ENCODE data around the gene MEGF8. TPM values are rescaled to one million over a fixed set of nuclear protein-coding genes. Genes with fewer than 3 reads are reported as not detected.

Gene MEGF8
- total and polyA plus RNA-seq, 4 donors, result 1.2 to 13.7 (median 9.4) TPM

DNA sequence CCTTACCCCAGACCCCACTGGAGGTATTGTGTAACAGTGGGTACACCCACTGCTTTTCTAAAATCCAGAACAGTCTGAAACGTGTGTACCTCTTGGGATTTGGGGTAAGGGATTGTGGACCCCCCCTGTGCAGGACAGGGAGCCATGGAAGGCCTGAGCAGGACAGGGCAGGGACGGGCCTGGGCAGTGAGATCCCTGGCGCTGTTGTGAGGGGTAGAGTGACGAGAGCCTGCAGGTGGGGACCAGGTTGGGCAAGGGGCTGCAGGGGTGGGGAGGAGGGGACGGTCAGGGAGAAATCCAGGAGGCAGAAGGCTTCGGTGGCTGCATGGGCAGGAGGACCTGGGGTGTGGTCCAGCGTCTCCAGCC lies 36.1 kb downstream of the MEGF8 start:
- H3K4me3 ChIP-seq (ENCODE audit: low read depth in 1 of 3, low read length in 3 of 3), result no peak overlapping the region
- 96% methylated on average over 7 of the region's 7 CpGs for WGBS
- no peak for TF ChIP-seq FOXA1 (IDR thresholded peaks at IDR 0.05)
- no peak for TF ChIP-seq JUND (IDR thresholded peaks at IDR 0.05)
- TF ChIP-seq TAF1 (conservative IDR thresholded peaks at IDR 0.05), result no peak
- TF ChIP-seq, protein P1, sequence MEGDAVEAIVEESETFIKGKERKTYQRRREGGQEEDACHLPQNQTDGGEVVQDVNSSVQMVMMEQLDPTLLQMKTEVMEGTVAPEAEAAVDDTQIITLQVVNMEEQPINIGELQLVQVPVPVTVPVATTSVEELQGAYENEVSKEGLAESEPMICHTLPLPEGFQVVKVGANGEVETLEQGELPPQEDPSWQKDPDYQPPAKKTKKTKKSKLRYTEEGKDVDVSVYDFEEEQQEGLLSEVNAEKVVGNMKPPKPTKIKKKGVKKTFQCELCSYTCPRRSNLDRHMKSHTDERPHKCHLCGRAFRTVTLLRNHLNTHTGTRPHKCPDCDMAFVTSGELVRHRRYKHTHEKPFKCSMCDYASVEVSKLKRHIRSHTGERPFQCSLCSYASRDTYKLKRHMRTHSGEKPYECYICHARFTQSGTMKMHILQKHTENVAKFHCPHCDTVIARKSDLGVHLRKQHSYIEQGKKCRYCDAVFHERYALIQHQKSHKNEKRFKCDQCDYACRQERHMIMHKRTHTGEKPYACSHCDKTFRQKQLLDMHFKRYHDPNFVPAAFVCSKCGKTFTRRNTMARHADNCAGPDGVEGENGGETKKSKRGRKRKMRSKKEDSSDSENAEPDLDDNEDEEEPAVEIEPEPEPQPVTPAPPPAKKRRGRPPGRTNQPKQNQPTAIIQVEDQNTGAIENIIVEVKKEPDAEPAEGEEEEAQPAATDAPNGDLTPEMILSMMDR (IDR thresholded peaks at IDR 0.05; ENCODE audit: low read depth, low read length, missing input control), result no peak
- TF ChIP-seq, protein P2, sequence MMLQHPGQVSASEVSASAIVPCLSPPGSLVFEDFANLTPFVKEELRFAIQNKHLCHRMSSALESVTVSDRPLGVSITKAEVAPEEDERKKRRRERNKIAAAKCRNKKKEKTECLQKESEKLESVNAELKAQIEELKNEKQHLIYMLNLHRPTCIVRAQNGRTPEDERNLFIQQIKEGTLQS (IDR thresholded peaks at IDR 0.05), result no peak
- TF ChIP-seq, protein P3, sequence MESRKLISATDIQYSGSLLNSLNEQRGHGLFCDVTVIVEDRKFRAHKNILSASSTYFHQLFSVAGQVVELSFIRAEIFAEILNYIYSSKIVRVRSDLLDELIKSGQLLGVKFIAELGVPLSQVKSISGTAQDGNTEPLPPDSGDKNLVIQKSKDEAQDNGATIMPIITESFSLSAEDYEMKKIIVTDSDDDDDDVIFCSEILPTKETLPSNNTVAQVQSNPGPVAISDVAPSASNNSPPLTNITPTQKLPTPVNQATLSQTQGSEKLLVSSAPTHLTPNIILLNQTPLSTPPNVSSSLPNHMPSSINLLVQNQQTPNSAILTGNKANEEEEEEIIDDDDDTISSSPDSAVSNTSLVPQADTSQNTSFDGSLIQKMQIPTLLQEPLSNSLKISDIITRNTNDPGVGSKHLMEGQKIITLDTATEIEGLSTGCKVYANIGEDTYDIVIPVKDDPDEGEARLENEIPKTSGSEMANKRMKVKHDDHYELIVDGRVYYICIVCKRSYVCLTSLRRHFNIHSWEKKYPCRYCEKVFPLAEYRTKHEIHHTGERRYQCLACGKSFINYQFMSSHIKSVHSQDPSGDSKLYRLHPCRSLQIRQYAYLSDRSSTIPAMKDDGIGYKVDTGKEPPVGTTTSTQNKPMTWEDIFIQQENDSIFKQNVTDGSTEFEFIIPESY (IDR thresholded peaks at IDR 0.05), result no peak
- TF ChIP-seq, protein P4, sequence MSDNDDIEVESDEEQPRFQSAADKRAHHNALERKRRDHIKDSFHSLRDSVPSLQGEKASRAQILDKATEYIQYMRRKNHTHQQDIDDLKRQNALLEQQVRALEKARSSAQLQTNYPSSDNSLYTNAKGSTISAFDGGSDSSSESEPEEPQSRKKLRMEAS (IDR thresholded peaks at IDR 0.05), result no peak
- no peak for TF ChIP-seq FOXA2 (IDR thresholded peaks at IDR 0.05)
- no peak for TF ChIP-seq EGR1 (IDR thresholded peaks at IDR 0.05; ENCODE audit: low read depth in 2 of 2)
- no peak for TF ChIP-seq HNF4G (IDR thresholded peaks at IDR 0.05)
- TF ChIP-seq GABPA (IDR thresholded peaks at IDR 0.05 in 1 of 2, conservative IDR thresholded peaks at IDR 0.05 in 1 of 2), result no peak
- TF ChIP-seq, protein P5, sequence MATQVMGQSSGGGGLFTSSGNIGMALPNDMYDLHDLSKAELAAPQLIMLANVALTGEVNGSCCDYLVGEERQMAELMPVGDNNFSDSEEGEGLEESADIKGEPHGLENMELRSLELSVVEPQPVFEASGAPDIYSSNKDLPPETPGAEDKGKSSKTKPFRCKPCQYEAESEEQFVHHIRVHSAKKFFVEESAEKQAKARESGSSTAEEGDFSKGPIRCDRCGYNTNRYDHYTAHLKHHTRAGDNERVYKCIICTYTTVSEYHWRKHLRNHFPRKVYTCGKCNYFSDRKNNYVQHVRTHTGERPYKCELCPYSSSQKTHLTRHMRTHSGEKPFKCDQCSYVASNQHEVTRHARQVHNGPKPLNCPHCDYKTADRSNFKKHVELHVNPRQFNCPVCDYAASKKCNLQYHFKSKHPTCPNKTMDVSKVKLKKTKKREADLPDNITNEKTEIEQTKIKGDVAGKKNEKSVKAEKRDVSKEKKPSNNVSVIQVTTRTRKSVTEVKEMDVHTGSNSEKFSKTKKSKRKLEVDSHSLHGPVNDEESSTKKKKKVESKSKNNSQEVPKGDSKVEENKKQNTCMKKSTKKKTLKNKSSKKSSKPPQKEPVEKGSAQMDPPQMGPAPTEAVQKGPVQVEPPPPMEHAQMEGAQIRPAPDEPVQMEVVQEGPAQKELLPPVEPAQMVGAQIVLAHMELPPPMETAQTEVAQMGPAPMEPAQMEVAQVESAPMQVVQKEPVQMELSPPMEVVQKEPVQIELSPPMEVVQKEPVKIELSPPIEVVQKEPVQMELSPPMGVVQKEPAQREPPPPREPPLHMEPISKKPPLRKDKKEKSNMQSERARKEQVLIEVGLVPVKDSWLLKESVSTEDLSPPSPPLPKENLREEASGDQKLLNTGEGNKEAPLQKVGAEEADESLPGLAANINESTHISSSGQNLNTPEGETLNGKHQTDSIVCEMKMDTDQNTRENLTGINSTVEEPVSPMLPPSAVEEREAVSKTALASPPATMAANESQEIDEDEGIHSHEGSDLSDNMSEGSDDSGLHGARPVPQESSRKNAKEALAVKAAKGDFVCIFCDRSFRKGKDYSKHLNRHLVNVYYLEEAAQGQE (IDR thresholded peaks at IDR 0.05), result no peak
- no peak for TF ChIP-seq HNF4A (conservative IDR thresholded peaks at IDR 0.05)
- no peak for TF ChIP-seq RAD21 (IDR thresholded peaks at IDR 0.05)
- TF ChIP-seq NR2F2 (IDR thresholded peaks at IDR 0.05), result no peak
- TF ChIP-seq YY1 (IDR thresholded peaks at IDR 0.05), result no peak
- TF ChIP-seq RXRA (IDR thresholded peaks at IDR 0.05), result no peak
- TF ChIP-seq SP1 (IDR thresholded peaks at IDR 0.05), result no peak
- no peak overlapping the region for H3K27ac ChIP-seq (ENCODE audit: low read depth in 1 of 2, low read length in 2 of 2)
- H3K36me3 ChIP-seq (ENCODE audit: control insufficient read depth in 4 of 4, insufficient read depth in 3 of 4, low read depth in 1 of 4, low read length in 3 of 4), result peaks cover 6 to 37% (median 14%) of the 10 kb centered on the region in 4 donors
- DNase-seq (ENCODE audit: low spot score), result no peak
- no peaks in the 10 kb centered on the region for H3K27me3 ChIP-seq (ENCODE audit: control insufficient read depth in 4 of 4, insufficient read depth in 4 of 4, low read length in 3 of 4)
- H3K9ac ChIP-seq (ENCODE audit: low read depth in 1 of 2, low read length in 2 of 2), result no peak overlapping the region
- H3K9me3 ChIP-seq (ENCODE audit: control insufficient read depth in 4 of 4, low read length in 3 of 4), result peaks cover 2 to 10% (median 8%) of the 10 kb centered on the region in 4 donors
- H3K4me1 ChIP-seq (ENCODE audit: control insufficient read depth in 4 of 4, insufficient read depth in 4 of 4, low read length in 3 of 4), result no peaks in the 10 kb centered on the region

Data from liver (tissue), 9 donors.